ENCODE results near the gene AMIGO3.
"Not testable (repeated sequence)": the region's sequence is repeated elsewhere in the genome, so short reads cannot be mapped to it uniquely, and the experiment has no call there.

The AMIGO3 gene

DNA sequence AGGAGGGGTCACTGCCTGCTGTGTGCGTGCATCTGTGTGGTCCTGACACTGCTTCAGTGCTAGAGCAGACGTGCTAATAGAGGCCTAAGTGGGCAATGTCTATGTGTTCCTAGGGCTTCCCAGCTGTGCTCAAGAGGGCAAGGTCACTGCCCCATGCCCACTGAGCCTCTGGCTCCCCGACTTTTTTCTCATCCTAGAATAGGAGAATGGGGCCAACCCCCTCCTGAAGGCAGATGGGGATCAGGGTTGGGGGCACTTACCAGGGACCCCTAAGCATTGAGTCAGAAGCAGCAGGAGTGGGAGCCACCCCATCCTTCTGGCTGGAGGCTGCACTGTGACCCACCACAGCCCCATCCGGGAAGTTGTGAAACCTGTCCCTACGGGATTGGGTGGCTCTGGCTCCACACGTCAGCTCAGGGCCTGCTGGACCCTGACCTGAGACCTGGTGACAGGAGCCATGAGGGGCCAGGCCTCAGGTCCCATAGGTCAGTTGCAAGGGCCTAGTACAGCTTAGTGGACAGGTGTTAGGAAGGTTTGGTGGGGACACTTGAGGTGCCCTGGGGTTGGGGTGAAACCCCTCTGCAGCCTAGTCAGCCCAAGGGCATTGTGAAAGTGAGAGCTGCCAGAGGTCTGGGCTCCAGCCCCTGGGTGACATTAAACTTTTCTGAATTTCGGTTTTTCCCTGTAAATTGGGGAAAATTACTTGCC is 31.0 kb downstream of the AMIGO3 start:
- DNase-seq (ENCODE audit: low spot score), result not testable (repeated sequence)

- DNase-seq (ENCODE audit: low spot score), result not testable (repeated sequence)
These were observed 32.1 kb downstream of the AMIGO3 start for GRCh38 chr3:49687424-49687795.

GRCh38 chr3:49686769-49687423 is 32.6 kb downstream of the AMIGO3 start:
- not testable (repeated sequence) for DNase-seq (ENCODE audit: low spot score)

- DNase-seq (ENCODE audit: low spot score), result not testable (repeated sequence)
These were observed 33.1 kb downstream of the AMIGO3 start for GRCh38 chr3:49686346-49686745.

DNA sequence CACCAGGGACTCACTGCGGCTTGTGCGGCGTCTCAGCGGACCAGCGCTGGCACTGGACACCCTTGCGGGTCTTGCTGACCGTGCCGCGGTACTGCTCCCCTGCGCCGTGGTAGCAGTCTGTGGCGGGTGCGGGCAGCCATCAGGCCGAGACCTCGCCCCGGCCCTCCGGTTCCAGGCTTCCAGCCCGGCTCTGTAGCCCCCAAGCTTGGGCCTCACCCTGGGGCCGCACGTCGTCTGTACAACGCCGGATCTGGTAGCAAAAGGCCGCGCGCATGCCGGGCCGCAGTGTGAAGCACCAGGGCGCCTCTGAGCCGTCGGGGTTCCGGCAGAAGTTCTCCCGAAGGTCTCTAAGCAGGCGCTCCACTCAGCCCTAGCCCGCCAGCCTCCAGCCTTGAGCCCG is 33.6 kb downstream of the AMIGO3 start:
- not testable (repeated sequence) for DNase-seq (ENCODE audit: low spot score)

GRCh38 chr3:49685103-49685502 is 34.4 kb downstream of the AMIGO3 start:
- not testable (repeated sequence) for DNase-seq (ENCODE audit: low spot score)

- DNase-seq (ENCODE audit: low spot score), result not testable (repeated sequence)
These were observed 35.0 kb downstream of the AMIGO3 start for GRCh38 chr3:49684453-49684852.

DNA sequence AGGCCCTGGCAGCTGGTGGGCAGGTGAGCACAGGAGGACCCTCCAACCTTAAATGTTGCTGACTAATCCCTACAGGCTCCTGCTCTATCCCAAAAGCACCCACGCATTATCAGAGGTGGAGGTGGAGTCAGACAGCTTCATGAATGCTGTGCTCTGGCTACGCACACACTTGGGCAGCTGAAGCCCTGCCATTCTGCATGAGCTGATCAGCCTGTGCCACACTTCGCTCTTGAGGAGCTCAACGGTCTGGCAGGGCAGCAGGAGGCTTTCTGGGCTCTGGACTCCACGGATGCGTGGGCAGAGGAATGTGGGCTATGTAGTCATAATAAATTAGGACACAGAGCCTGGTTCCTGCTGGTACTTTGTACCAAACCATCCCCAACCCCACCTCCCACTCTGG is 36.3 kb downstream of the AMIGO3 start:
- DNase-seq (ENCODE audit: low spot score), result no peak

DNA sequence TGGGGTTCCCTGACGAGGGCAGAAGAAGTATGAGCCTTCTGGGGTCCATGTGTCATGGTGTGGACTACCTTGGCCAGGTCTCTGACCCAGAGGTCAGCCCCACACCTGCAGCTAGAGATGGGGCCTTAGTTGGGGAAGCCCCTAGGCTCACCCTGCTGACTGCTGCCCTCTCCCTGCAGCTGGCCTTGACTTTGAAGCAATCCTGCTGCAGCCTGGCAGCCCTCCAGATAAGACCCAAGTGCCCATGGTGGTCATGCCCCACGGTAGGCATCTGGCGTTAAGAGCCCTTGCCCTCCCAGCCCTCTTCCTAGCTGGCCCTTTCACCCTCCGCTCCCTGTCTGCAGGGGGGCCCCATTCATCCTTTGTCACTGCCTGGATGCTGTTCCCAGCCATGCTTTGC is 37.9 kb downstream of the AMIGO3 start:
- no peak for DNase-seq (ENCODE audit: low spot score)

DNA sequence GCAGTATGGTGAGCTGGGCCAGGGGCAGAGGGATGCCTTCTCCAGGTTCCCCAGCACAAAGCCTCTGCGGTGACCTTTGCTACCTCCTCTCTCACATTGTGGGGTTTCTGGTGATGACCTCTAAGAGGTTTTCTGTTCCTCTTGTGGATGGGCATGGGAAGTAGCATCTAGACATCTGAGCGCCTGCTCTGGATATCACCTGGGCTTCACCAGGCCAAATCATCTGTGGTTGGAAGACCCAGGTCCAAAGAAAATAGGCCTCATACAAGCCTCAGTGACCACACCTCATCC is 38.3 kb downstream of the AMIGO3 start:
- no peak for DNase-seq (ENCODE audit: low spot score)

GRCh38 chr3:49680493-49681231 is 38.8 kb downstream of the AMIGO3 start:
- DNase-seq (ENCODE audit: low spot score), result no peak

- no peak for DNase-seq (ENCODE audit: low spot score)
These were observed 43.6 kb downstream of the AMIGO3 start for GRCh38 chr3:49675912-49676311.

- DNase-seq (ENCODE audit: low spot score), result no peak
These were observed 44.9 kb downstream of the AMIGO3 start for GRCh38 chr3:49674497-49674983.

- DNase-seq (ENCODE audit: low spot score), result peak; percentile 99
These were observed 45.6 kb downstream of the AMIGO3 start, which contains the start of gene APEH for GRCh38 chr3:49673715-49674496. APEH (plus strand) TSS chr3:49674351; CDS start chr3:49674402, 51 bp downstream.

GRCh38 chr3:49673121-49673714 is 46.3 kb downstream of the AMIGO3 start:
- DNase-seq (ENCODE audit: low spot score), result no peak

DNA sequence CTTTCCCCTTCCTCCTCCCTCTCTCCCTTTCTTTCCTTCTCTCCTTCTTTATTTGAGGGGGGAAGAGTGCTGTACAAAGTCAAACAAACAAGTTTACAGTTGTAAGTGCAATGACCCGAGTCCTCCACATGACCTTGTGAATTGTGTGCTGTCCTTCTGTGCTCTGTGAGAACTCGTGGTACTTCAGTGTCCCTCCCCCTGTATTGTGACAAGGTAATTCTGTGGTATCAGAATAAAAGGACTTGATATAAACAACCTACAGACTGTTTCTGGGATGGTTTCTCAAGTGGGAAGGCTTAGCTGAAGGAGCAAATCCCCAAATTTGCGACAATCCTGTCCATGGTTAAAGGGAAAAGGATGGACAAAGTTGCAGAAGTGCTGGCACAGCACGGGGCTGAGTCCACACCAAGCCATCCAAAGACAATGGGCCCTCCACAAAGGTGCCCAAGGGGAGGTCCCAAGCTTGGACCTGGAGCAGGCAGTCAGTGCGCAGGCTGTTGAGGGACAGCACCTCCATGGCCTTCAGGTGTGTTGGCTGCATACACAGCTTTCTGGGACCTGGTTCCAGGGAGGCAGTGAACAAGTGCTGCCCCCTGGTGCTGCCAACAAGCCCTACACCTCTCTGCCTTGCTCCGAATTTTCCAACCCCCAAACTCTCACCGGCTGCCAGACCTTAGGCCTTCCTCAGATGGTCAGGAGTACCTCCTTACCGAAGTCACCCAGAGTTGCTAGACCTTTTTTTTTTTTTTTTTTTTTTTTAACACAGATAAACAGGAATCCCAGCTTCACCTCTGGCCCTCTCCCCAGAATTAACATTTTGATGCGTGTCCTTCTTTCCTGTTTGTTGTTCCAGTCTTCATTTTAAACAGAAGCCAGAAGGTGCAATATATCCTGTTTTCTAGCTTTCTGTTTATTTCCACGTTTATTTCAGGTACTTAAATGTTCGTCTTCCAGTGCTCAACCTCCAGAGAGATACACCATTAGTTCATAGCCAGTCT is 47.9 kb downstream of the AMIGO3 start:
- peak; percentile 80 for DNase-seq (ENCODE audit: low spot score)

- DNase-seq (ENCODE audit: low spot score), result no peak
These were observed 48.6 kb downstream of the AMIGO3 start for GRCh38 chr3:49670940-49671290.

- DNase-seq (ENCODE audit: low spot score), result no peak
These were observed 50.1 kb downstream of the AMIGO3 start for GRCh38 chr3:49669352-49669751.

DNA sequence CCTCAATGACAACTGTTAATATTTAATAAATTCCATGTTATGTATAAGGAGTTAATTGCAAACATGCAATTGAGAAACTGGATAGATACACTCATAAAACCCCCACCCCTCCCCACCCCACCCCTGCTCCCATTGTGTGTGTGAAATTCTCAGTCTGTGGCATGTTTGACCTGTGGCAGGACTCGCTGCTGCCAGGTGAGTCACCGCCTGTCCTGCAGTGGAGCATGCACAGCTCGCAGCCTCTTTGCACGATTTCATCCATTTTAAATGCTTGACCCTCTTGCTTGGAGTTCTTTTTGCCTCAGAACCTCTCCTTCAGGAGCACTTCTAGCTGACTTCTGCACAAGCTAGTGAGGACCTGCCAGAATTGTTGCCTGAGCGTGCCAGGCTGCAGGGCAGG is 50.6 kb downstream of the AMIGO3 start:
- DNase-seq (ENCODE audit: low spot score), result no peak

GRCh38 chr3:49668414-49668797 is 51.1 kb downstream of the AMIGO3 start:
- no peak for DNase-seq (ENCODE audit: low spot score)

Data from hepatic stellate cell (primary cell).